Keratinocyte (primary cell): ENCODE measurements around the gene UTP14A.

Experiments
- CTCF ChIP-seq, 3 experiments: IDR thresholded peaks in 1 of 3; conservative IDR thresholded peaks in 1 of 3; optimal IDR thresholded peaks in 1 of 3; 2 replicates in 2 of 3; 3 replicates in 1 of 3; pipeline versions ENCODE3 to v1.5.1; 2011; ENCODE audit warnings: low read length in 3 of 3, mild to moderate bottlenecking in 3 of 3, moderate library complexity in 2 of 3, control low read depth in 1 of 3, inconsistent platforms in 1 of 3; ENCODE audit not compliant: insufficient read depth in 2 of 3; ENCODE audit errors: extremely low read depth in 1 of 3
- EZH2 ChIP-seq: IDR thresholded peaks from one replicate; pipeline ENCODE4 v1.6.1; 2012; ENCODE audit warnings: inconsistent platforms, mild to moderate bottlenecking, low read length, moderate library complexity

- TF ChIP-seq EZH2, result no peak
- TF ChIP-seq CTCF (optimal IDR thresholded peaks at IDR 0.05 in 1 of 3, IDR thresholded peaks at IDR 0.05 in 1 of 3, conservative IDR thresholded peaks at IDR 0.05 in 1 of 3; ENCODE audit: extremely low read depth in 1 of 3, insufficient read depth in 2 of 3, low read length in 3 of 3), result no peak
Observed at GRCh38 chrX:129900054-129900453, 5.9 kb upstream of the UTP14A start.
